Epithelial cell of esophagus (primary cell): ENCODE data around the gene DNASE2.

Experiments
- DNase-seq: peaks from one replicate; pipeline ENCODE4 v3.0.0; 2010; ENCODE audit warnings: low read depth
- H3K4me3 ChIP-seq: 2 replicates; pipeline ENCODE4 v1.5.1; 2011; ENCODE audit warnings: mild to moderate bottlenecking, low read length, control low read depth
- CTCF ChIP-seq: IDR thresholded peaks from 2 replicates; pipeline ENCODE4 v1.5.1; 2011; ENCODE audit warnings: low read depth, mild to moderate bottlenecking, low read length, control low read depth, inconsistent platforms; ENCODE audit not compliant: insufficient read depth; ENCODE audit errors: missing control alignments

Gene DNASE2

GRCh38 chr19:12868540-12869112 is 12.6 kb downstream of the DNASE2 start:
- no peak for TF ChIP-seq CTCF
- no peak for DNase-seq
- H3K4me3 ChIP-seq = no peak overlapping the region

GRCh38 chr19:12867120-12868099 is 13.8 kb downstream of the DNASE2 start:
- H3K4me3 ChIP-seq = peak overlapping the region; percentile 20
- DNase-seq = peak; percentile 48
- no peak for TF ChIP-seq CTCF

- no peak for TF ChIP-seq CTCF
- DNase-seq = no peak
- H3K4me3 ChIP-seq = no peak overlapping the region
Observed at GRCh38 chr19:12866416-12867119, 14.7 kb downstream of the DNASE2 start.

- TF ChIP-seq CTCF = no peak
- H3K4me3 ChIP-seq = no peak overlapping the region
- DNase-seq = no peak
Observed at GRCh38 chr19:12865746-12866415, 15.4 kb downstream of the DNASE2 start.

- no peak for TF ChIP-seq CTCF
- H3K4me3 ChIP-seq = no peak overlapping the region
- no peak for DNase-seq
Observed at GRCh38 chr19:12864721-12865715, 16.2 kb downstream of the DNASE2 start.

- TF ChIP-seq CTCF = no peak
- no peak for DNase-seq
- no peak overlapping the region for H3K4me3 ChIP-seq
Observed at GRCh38 chr19:12864143-12864542, 17.1 kb downstream of the DNASE2 start.
